GM21528 (cell line): Measurements from ENCODE around the gene OGN.

Source experiments
- ATAC-seq: cut with Tn5 transposase; IDR thresholded peaks from one replicate; pipeline ENCODE4 v1.9.1; 2021; ENCODE audit warnings: mild to moderate bottlenecking, moderate library complexity; ENCODE audit not compliant: unreplicated experiment, low FRiP score

Gene OGN

GRCh38 chr9:92406477-92406876 lies 2.1 kb upstream of the OGN start:
- ATAC-seq: peak; percentile 68

- ATAC-seq: no peak
These were observed 1.4 kb upstream of the OGN start for GRCh38 chr9:92405818-92406217.

GRCh38 chr9:92402826-92403745 lies 1.3 kb downstream of the OGN start:
- no peak for ATAC-seq

GRCh38 chr9:92402360-92402759 lies 2.0 kb downstream of the OGN start:
- no peak for ATAC-seq

- ATAC-seq: no peak
These were observed 6.5 kb downstream of the OGN start for GRCh38 chr9:92397853-92398252.

GRCh38 chr9:92395617-92396016 lies 8.8 kb downstream of the OGN start:
- ATAC-seq: no peak

- ATAC-seq: no peak
These were observed 10.7 kb downstream of the OGN start for GRCh38 chr9:92393686-92394085.

- ATAC-seq: no peak
These were observed 11.7 kb downstream of the OGN start for GRCh38 chr9:92392690-92393089.

GRCh38 chr9:92385953-92386352 lies 18.4 kb downstream of the OGN start:
- no peak for ATAC-seq

GRCh38 chr9:92385477-92385876 lies 18.9 kb downstream of the OGN start:
- no peak for ATAC-seq

GRCh38 chr9:92385001-92385400 lies 19.4 kb downstream of the OGN start:
- ATAC-seq: no peak

GRCh38 chr9:92384375-92384774 lies 20.0 kb downstream of the OGN start:
- no peak for ATAC-seq

- ATAC-seq: no peak
These were observed 22.6 kb downstream of the OGN start for GRCh38 chr9:92381775-92382174.

- ATAC-seq: no peak
These were observed 23.8 kb downstream of the OGN start for GRCh38 chr9:92380603-92381002.

- no peak for ATAC-seq
These were observed 25.4 kb downstream of the OGN start for GRCh38 chr9:92378865-92379560.

GRCh38 chr9:92377876-92378275 lies 26.5 kb downstream of the OGN start:
- ATAC-seq: no peak

GRCh38 chr9:92373167-92373566 lies 31.2 kb downstream of the OGN start:
- no peak for ATAC-seq

- no peak for ATAC-seq
These were observed 35.3 kb downstream of the OGN start for GRCh38 chr9:92369075-92369474.

- ATAC-seq: no peak
These were observed 44.3 kb downstream of the OGN start for GRCh38 chr9:92360083-92360482.

- no peak for ATAC-seq
These were observed 44.9 kb downstream of the OGN start for GRCh38 chr9:92359394-92359995.

GRCh38 chr9:92353051-92353450 lies 51.3 kb downstream of the OGN start:
- no peak for ATAC-seq
